Measurements from ENCODE around the gene WDR47.
"Not testable (repeated sequence)": the region's sequence is repeated elsewhere in the genome, so short reads cannot be mapped to it uniquely, and the experiment has no call there.

The WDR47 gene

DNA sequence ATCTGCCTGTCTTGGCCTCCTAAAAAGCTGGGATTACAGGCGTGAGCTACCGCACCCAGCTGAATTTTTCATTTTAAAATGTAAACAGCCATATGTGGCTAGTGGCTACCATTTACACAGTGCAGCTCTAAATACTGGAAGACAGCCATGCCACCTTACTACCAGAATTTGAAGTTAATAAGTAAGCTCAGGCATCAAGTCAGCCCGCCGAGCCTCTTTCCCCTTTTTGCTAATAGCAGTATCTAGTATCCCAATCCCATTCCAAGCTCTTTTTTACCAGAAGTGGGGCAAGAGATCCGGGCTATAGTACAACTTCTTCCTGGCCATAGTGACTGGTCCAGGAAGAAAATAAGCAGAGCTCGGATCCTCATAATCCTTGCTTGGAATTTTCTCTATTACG is 18.8 kb upstream of the WDR47 start:
- H2AK5ac ChIP-seq (ENCODE audit: low read depth, low read length), result no peak overlapping the region
- no peaks in the 10 kb centered on the region for H3K27me3 ChIP-seq (ENCODE audit: control insufficient read depth in 3 of 3, insufficient read depth in 3 of 3, low read depth in 1 of 3, low read length in 3 of 3)
- no peak overlapping the region for H4K8ac ChIP-seq (ENCODE audit: low read depth, low read length)
- peaks cover 0 to 26% of the 10 kb centered on the region in 2 donors for H3K36me3 ChIP-seq (replicated peaks in 1 of 2; ENCODE audit: control insufficient read depth in 2 of 2, insufficient read depth in 2 of 2, low read length in 2 of 2)
- DNase-seq (ENCODE audit: low spot score), result no peak
- H4K91ac ChIP-seq (ENCODE audit: low read depth, low read length, poor library complexity), result no peak overlapping the region
- no peak overlapping the region for H3K4me3 ChIP-seq (ENCODE audit: low read length in 2 of 2)
- H3K18ac ChIP-seq (ENCODE audit: low read length), result no peak overlapping the region
- no peak overlapping the region for H3K9ac ChIP-seq (ENCODE audit: low read depth, low read length, poor library complexity)
- no peaks in the 10 kb centered on the region for H3K4me1 ChIP-seq (ENCODE audit: control insufficient read depth in 2 of 2, insufficient read depth in 1 of 2, low read depth in 1 of 2, low read length in 2 of 2)
- no CpG with 5 or more reads among the region's 7 CpGs for WGBS, 2 donors (ENCODE audit: extremely low coverage in 2 of 2, insufficient read length in 2 of 2, insufficient replicate concordance in 1 of 2)
- H2BK5ac ChIP-seq (ENCODE audit: low read length), result no peak overlapping the region
- H3K4me2 ChIP-seq (ENCODE audit: insufficient read depth, low read length, poor library complexity, severe bottlenecking), result no peak overlapping the region
- H2BK120ac ChIP-seq (ENCODE audit: low read depth, low read length), result no peak overlapping the region
- no peaks in the 10 kb centered on the region for H3K9me3 ChIP-seq (replicated peaks in 1 of 2; ENCODE audit: control insufficient read depth in 2 of 2, insufficient read depth in 1 of 2, low read depth in 1 of 2, low read length in 2 of 2)
- H2BK15ac ChIP-seq (ENCODE audit: low read length), result no peak overlapping the region
- no peaks in the 10 kb centered on the region for H3K79me1 ChIP-seq (ENCODE audit: low read depth, low read length)
- no peak overlapping the region for H3K27ac ChIP-seq (replicated peaks; ENCODE audit: low read length)
- no peak overlapping the region for H3K23ac ChIP-seq (ENCODE audit: low read depth, low read length, poor library complexity)
- no peak overlapping the region for H3K4ac ChIP-seq (ENCODE audit: low read length)
- H2AFZ ChIP-seq (ENCODE audit: low read length), result no peak overlapping the region
- H3K14ac ChIP-seq (ENCODE audit: low read length), result no peak overlapping the region
- H2BK12ac ChIP-seq (ENCODE audit: low read length), result no peak overlapping the region

DNA sequence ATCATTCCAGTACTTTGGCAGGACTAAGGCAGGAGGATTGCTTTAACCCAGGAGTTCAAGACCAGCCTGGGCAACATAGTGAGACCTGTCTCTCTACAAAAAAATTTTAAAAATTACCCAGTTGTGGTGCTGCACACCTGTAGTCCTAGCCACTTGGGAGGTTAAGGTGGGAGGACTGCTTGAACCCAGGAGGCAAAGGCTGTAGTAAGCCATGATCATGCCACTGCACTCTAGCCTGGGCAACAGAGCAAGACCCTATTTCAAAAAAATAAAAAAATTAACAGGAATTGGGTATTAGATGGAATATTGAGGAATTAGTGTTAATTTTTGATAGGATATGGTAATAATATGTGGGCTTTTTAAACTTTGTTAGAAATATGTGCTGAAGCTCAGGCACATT is 17.1 kb upstream of the WDR47 start:
- H2AK5ac ChIP-seq (ENCODE audit: low read depth, low read length), result no peak overlapping the region

DNA sequence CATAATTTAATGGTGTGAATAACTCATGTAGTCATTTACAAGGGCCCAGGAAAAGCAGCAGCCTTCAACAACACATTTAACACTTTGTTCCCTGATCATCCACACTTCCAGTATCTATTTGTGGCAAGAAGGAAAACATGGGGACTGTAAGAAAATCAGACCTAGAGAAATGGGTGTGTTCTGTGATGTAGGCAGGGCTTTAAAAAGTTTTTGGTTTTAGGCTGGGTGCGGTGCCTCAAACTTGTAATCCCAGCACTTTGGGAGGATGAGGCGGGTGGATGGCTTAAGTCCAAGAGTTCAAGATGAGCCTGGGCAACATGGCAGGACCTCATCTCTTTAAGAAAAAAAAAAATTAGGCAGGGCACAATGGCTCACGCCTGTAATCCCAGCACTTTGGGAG is 14.2 kb upstream of the WDR47 start:
- Histone ChIP-seq H2BK15ac (ENCODE audit: low read length) (no peak overlapping the region), H3K27me3 (ENCODE audit: control insufficient read depth in 3 of 3, insufficient read depth in 3 of 3, low read depth in 1 of 3, low read length in 3 of 3) (no peaks in the 10 kb centered on the region), H2BK5ac (ENCODE audit: low read length) (no peak overlapping the region), H3K36me3 (replicated peaks in 1 of 2; ENCODE audit: control insufficient read depth in 2 of 2, insufficient read depth in 2 of 2, low read length in 2 of 2) (no peaks in the 10 kb centered on the region), H3K4me2 (ENCODE audit: insufficient read depth, low read length, poor library complexity, severe bottlenecking) (no peak overlapping the region), H3K4me3 (ENCODE audit: low read length in 2 of 2) (no peak overlapping the region), H3K79me1 (ENCODE audit: low read depth, low read length) (no peaks in the 10 kb centered on the region), H2BK12ac (ENCODE audit: low read length) (no peak overlapping the region), H3K18ac (ENCODE audit: low read length) (no peak overlapping the region), H3K27ac (replicated peaks; ENCODE audit: low read length) (no peak overlapping the region), H3K14ac (ENCODE audit: low read length) (no peak overlapping the region), H4K91ac (ENCODE audit: low read depth, low read length, poor library complexity) (no peak overlapping the region), H2BK120ac (ENCODE audit: low read depth, low read length) (no peak overlapping the region), H3K9ac (ENCODE audit: low read depth, low read length, poor library complexity) (no peak overlapping the region), H2AK5ac (ENCODE audit: low read depth, low read length) (no peak overlapping the region), H3K23ac (ENCODE audit: low read depth, low read length, poor library complexity) (no peak overlapping the region), H3K4me1 (ENCODE audit: control insufficient read depth in 2 of 2, insufficient read depth in 1 of 2, low read depth in 1 of 2, low read length in 2 of 2) (no peaks in the 10 kb centered on the region), H2AFZ (ENCODE audit: low read length) (no peak overlapping the region), H4K8ac (ENCODE audit: low read depth, low read length) (no peak overlapping the region), H3K9me3 (replicated peaks in 1 of 2; ENCODE audit: control insufficient read depth in 2 of 2, insufficient read depth in 1 of 2, low read depth in 1 of 2, low read length in 2 of 2) (no peaks in the 10 kb centered on the region), H3K4ac (ENCODE audit: low read length) (no peak overlapping the region)
- DNase-seq (ENCODE audit: low spot score), result no peak
- WGBS, 2 donors (ENCODE audit: extremely low coverage in 2 of 2, insufficient read length in 2 of 2, insufficient replicate concordance in 1 of 2), result no CpG with 5 or more reads among the region's 3 CpGs

More for the DNA sequence above, 17.1 kb upstream of the WDR47 start:
- Histone ChIP-seq H3K4me3 (ENCODE audit: low read length in 2 of 2) (no peak overlapping the region), H2AFZ (ENCODE audit: low read length) (no peak overlapping the region), H3K9me3 (replicated peaks in 1 of 2; ENCODE audit: control insufficient read depth in 2 of 2, insufficient read depth in 1 of 2, low read depth in 1 of 2, low read length in 2 of 2) (no peaks in the 10 kb centered on the region), H3K36me3 (replicated peaks in 1 of 2; ENCODE audit: control insufficient read depth in 2 of 2, insufficient read depth in 2 of 2, low read length in 2 of 2) (peaks cover 0 to 12% of the 10 kb centered on the region in 2 donors), H2BK15ac (ENCODE audit: low read length) (no peak overlapping the region), H3K4ac (ENCODE audit: low read length) (no peak overlapping the region), H3K18ac (ENCODE audit: low read length) (no peak overlapping the region), H3K23ac (ENCODE audit: low read depth, low read length, poor library complexity) (no peak overlapping the region), H3K14ac (ENCODE audit: low read length) (no peak overlapping the region), H2BK12ac (ENCODE audit: low read length) (no peak overlapping the region), H4K91ac (ENCODE audit: low read depth, low read length, poor library complexity) (no peak overlapping the region), H3K4me2 (ENCODE audit: insufficient read depth, low read length, poor library complexity, severe bottlenecking) (no peak overlapping the region), H3K79me1 (ENCODE audit: low read depth, low read length) (no peaks in the 10 kb centered on the region), H2BK120ac (ENCODE audit: low read depth, low read length) (no peak overlapping the region), H3K9ac (ENCODE audit: low read depth, low read length, poor library complexity) (no peak overlapping the region), H3K27me3 (ENCODE audit: control insufficient read depth in 3 of 3, insufficient read depth in 3 of 3, low read depth in 1 of 3, low read length in 3 of 3) (no peaks in the 10 kb centered on the region), H3K27ac (replicated peaks; ENCODE audit: low read length) (no peak overlapping the region), H3K4me1 (ENCODE audit: control insufficient read depth in 2 of 2, insufficient read depth in 1 of 2, low read depth in 1 of 2, low read length in 2 of 2) (no peaks in the 10 kb centered on the region), H2BK5ac (ENCODE audit: low read length) (no peak overlapping the region), H4K8ac (ENCODE audit: low read depth, low read length) (no peak overlapping the region)
- no peak for DNase-seq (ENCODE audit: low spot score)

DNA sequence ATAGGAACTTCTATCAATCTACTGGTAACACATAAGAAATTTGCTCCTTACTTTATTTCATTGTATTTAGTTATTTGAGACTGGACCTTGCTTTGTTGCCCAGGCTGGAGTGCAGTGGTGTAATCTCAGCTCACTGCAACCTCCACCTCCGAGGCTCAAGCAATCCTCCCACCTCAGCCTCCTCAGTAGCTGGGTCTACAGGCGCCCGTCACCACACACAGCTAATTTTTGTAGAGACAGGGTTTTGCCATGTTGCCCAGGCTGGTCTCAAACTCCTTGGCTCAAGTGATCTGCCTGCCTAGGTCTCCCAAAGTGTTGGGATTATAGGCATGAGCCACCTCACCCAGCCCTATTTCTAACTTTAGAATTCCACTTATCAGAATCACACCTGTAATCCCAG is 10.2 kb upstream of the WDR47 start:
- H2BK120ac ChIP-seq (ENCODE audit: low read depth, low read length); H3K79me1 ChIP-seq (ENCODE audit: low read depth, low read length); H3K9ac ChIP-seq (ENCODE audit: low read depth, low read length, poor library complexity); H3K27me3 ChIP-seq (ENCODE audit: control insufficient read depth in 3 of 3, insufficient read depth in 3 of 3, low read depth in 1 of 3, low read length in 3 of 3); H4K91ac ChIP-seq (ENCODE audit: low read depth, low read length, poor library complexity); H4K8ac ChIP-seq (ENCODE audit: low read depth, low read length); H2AFZ ChIP-seq (ENCODE audit: low read length); H2BK15ac ChIP-seq (ENCODE audit: low read length); H3K36me3 ChIP-seq (replicated peaks in 1 of 2; ENCODE audit: control insufficient read depth in 2 of 2, insufficient read depth in 2 of 2, low read length in 2 of 2); H3K14ac ChIP-seq (ENCODE audit: low read length); DNase-seq (ENCODE audit: low spot score); H2BK12ac ChIP-seq (ENCODE audit: low read length); H3K4me3 ChIP-seq (ENCODE audit: low read length in 2 of 2); H3K4me1 ChIP-seq (ENCODE audit: control insufficient read depth in 2 of 2, insufficient read depth in 1 of 2, low read depth in 1 of 2, low read length in 2 of 2); H3K4ac ChIP-seq (ENCODE audit: low read length); H3K9me3 ChIP-seq (replicated peaks in 1 of 2; ENCODE audit: control insufficient read depth in 2 of 2, insufficient read depth in 1 of 2, low read depth in 1 of 2, low read length in 2 of 2); H3K27ac ChIP-seq (replicated peaks; ENCODE audit: low read length); H2AK5ac ChIP-seq (ENCODE audit: low read depth, low read length); H2BK5ac ChIP-seq (ENCODE audit: low read length); H3K18ac ChIP-seq (ENCODE audit: low read length); H3K4me2 ChIP-seq (ENCODE audit: insufficient read depth, low read length, poor library complexity, severe bottlenecking); H3K23ac ChIP-seq (ENCODE audit: low read depth, low read length, poor library complexity): not testable (repeated sequence)
- no CpG with 5 or more reads among the region's 3 CpGs for WGBS, 2 donors (ENCODE audit: extremely low coverage in 2 of 2, insufficient read length in 2 of 2, insufficient replicate concordance in 1 of 2)

Data from neuronal stem cell (in vitro differentiated cells).